GM21526 (cell line): ENCODE measurements around the gene C16orf54.
"Not testable (repeated sequence)": the region's sequence is repeated elsewhere in the genome, so short reads cannot be mapped to it uniquely, and the experiment has no call there.

Source experiments
- ATAC-seq: cut with Tn5 transposase; IDR thresholded peaks from one replicate; pipeline ENCODE4 v1.9.1; 2021; ENCODE audit warnings: moderate library complexity; ENCODE audit not compliant: unreplicated experiment, low FRiP score

Gene C16orf54

DNA sequence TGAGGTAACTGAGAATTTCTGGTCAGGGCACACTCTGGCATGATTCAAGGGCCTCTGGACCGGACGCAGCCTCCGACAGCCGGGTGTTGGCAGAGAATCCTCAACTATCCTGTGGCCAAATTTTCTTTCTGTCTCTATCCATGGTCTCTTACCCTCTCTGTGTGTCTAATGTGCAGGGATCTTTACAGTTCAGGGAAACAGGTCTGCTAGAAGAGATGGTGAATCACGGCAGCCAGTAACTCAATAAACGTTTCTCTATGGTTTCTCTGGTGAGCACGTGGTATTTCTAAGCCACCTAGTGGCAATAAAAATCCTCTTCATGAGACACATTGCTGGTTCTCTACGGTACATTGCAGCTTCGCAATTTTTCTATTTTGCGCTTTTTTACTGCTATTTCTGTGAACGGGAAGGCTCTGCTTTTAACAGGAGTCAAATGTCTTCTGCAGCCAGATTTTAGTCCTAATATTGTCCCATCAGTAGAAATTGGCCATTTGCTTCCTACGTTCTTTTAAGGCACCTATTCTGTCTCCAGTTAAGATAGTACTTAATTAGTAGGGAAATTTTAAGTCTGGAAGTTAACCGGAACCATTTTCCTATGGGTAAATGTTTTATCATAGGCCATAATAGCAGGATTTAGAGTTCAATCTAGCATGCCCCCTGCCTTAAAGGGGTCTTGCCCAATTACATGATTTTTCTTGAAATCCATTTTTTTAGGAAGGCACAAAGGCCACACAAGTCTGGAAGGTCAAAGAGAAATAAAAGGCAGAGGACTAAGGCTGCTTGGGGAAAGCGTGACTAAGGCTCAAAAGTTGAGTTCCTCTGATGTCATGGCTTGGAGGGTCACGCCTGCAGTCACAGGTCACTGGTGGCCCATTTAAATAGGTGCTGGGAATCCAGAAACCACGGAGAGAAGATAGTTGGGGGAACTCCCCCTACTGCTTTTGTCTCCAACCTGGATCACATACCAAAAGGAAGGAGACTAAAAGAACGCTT, 35.3 kb downstream of the C16orf54 start:
- no peak for ATAC-seq

DNA sequence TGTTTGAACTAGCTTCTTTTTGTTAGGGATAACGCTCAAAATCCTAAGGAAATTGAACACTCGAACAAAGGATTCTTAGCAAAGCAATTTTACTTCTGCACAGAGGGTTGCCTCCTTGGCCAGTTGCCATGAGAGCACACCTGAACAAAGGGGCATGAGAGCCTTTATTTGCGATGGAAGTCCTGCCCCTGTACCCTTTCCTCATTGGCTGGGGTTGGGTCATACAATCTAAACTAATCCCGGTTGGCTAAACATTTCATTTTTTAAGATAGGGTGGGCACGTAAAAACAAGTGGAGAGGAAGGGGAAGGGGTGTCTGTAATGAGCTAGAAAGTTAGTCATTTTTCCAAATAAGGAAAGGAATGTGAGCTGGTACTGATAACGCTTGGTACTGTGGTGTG, 36.1 kb downstream of the C16orf54 start:
- not testable (repeated sequence) for ATAC-seq

DNA sequence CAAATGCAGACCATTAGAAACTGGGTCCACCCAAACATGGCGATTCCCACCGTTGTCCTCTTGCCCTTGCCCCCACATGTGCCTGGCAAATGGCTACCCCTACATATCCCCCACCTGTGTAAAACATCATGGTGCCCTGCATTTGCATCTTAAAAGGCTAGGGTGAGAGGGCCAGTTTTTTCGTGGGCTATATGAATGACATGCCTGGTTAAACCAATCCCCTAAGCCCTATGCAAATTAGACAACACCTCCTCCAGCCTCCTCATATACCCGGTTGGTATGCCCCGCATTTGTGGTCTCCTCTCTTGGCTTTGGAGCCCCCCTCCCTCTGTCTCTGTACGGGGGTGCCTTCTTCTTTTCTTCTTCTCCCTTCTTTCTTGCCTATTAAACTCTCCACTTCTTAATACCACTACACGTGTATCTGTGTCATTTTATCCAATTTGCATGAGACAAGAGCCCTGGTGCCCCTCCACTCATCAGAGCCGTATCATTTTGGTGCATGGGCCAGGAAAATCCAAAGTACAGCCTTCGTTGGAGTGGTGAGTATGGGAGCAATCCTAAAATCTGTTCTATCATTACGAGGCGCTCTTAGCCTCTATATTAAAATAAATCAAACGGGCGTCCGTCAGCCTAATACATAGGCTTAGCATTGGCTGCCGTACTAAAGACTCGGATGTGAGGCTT, 36.7 kb downstream of the C16orf54 start:
- no peak for ATAC-seq

DNA sequence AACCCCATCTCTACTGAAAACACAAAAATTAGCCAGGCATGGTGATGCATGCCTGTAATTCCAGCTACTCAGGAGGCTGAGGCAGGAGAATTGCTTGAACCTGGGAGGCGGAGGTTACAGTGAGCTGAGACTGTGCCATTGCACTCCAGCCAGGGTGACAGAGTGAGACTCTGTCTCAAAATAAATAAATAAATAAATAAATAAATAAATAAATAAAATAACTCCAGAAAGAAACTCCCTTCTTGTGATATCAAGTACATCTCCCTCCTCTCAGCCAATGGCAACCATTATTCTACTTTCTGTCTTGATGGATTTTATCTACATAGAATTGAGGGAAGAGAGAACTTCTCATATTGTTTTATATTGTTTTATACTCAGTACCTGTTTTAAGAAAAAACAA, 38.6 kb downstream of the C16orf54 start:
- not testable (repeated sequence) for ATAC-seq

DNA sequence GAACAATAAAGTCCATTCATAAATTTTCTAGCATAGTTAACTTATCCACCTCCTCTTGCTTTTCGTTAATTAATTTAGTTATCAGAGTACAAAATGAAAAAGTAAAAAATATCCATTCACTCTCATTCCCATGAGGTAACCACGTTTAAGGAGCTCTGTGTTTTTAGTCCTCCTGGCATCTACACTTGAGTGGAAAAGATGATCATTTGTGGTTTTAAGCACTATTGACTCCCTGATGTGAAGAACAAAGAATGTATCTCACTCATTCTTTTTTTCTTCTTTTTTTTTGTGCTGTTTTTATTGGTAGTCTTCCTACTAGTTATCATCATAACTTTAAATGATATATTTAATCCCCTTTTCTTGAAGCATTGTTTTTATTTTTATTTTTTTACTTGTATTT, 40.8 kb downstream of the C16orf54 start:
- no peak for ATAC-seq

DNA sequence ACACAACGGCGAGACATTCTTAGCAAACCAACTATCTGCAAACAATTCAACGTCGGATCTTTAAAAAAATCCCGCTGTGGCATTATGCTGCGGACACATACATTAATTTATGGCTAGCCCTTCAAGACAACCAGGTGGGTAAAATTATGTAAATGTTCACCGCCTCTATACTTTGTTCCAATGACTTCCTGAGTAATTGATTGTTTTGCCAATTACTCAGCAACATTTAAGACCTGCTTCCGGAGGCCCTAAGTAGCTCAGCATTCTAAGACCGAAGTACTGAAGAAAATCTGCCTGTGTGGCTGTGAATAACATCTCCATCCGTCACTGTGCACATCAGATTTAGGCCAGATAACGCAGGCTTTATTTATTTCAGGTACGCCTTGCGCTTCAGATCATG, 43.5 kb downstream of the C16orf54 start:
- no peak for ATAC-seq

DNA sequence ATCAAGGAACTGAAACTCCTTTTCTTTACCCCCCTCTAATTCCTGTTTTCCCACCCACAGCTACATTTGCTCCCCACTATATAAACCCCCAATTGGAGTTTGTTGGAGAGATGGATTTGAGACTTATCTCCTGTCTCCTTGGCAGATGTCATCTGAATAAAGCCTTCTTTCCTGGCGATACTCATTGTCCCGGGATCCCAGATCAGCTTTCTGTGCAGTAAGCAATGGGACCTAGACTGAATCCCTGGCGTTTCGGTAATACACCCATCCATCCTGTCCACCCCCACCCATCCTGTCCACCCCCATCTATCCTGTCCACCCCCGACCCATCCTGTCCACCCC, 44.6 kb downstream of the C16orf54 start:
- no peak for ATAC-seq

DNA sequence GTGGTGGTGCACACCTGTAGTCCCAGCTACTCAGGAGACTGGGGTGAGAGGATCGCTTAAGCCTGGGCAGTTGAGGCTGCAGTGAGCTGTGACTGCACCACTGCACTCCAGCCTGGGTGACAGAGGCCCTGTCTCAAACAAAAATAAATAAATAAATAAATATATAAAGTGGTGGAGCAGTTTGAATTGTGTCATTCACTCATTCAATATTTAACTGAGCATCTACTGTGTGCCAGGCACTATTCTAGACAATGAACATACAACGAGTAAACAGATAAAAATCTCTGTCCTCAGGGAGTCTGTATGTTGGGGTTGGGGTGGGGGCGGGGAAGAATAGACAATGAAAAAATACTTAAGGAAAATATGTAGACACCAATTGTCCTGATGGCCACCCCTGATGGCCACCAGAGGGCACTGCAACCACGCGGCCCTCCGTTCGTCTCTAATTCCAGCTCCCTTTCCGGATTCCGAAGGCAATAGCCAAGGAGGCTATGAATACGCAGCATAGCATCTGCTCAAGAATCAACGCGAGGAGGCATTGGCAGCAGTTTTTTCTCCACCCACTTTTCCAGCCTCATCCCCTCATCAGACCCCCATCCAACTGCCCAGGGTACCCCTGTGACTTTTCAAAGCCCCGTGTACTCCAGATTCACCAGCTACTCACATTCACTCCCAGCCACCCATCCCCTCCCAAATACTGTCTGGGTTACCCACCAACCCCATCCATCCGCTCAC, 45.4 kb downstream of the C16orf54 start:
- ATAC-seq = no peak

DNA sequence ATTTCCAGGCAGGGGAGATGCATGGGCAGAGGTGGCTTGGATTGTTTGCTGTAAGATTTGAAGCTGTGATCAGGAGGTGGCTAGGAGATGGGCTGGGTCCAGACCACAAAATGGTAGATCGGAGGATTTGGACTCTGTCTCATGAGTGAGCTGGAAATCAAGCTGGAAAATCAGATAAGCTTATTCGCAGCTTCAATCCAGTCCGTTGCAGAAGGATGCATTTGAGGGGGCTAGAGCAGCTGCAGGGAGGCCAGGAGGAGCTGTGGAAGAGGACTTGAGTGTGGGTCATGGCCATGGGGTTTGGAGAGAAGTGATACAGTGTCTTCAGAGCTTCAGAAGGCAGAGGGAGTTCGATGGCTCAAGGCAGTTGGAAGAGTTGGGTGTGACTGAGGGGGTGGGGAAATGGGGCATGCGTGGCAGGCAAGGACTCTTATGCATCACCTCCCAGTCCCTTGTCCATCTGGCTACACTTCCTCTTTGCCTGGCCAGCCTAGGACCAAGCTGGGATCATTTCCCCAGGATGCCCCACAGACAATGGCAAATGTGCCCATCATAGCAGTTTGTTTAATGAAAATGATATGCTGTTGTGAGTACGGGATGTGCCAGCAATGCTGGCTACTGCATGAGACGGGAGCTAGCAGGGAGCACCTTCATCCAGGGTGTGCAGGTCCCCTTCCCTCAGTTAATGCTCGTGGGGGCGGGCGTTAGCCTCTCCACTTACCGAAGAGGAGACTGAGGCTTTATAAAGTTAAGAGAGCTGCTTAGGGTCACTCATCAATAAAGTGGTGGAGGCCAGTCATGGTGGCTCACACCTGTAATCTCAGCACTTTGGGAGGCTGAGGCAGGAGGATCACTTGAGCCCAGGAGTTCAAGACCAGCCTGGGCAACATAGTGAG, 46.2 kb downstream of the C16orf54 start:
- no peak for ATAC-seq

DNA sequence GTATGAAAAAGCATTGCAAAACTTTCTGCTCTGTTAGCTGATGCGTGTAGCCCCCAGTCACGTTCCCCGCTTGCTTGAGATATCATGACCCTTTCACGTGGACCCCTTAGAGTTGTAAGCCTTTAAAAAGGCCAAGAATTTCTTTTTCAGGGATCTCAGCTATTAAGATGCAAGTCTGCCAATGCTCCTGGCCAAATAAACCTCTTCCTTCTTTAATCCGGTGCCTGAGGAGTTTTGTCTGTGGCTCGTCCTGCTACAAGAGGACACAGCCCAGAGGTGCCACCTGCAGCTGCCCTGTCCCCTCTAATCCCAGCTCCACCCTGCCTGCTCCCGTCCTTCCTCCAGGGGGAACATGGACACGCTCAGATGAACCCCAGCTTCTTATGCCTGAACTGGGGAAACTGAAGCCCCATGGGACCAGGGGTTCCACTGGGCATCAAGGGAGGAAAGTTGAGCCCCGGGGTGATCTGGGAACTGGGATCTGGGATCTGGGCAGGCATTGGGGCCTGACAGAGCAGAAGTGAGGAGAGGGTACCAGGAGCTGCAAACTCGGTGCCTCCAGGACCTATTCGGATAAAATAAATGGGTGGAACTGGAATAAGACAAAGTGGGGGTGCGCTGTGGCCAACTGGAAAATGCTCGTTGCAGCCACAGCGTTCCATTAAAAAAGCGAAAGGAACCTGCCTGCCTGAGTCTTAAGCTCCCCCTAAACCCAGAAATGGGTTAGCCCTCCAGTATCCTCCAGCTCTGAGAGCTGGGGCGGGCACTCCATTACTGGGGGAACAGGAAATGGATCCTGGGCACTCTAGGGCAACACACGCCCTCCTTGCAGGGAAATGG, 47.1 kb downstream of the C16orf54 start:
- ATAC-seq = no peak

DNA sequence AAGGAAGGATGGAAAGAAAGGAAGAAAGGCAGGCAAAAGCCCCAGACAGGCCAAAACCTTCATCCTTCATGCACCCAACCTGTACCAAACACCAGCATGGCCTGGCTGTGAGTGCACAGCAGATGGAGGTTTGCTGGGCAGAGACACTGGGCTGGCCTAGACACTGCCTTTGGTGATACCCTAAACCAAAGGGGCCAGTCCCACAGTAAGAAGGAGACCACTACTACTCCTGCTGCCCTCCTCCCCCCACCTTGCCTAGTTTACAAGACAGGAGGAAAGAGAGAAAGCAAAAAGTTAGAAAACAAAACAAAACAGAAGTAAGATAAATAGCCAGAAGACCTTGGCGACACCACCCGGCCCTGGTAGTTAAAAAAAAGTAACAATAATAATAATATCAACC, 47.7 kb downstream of the C16orf54 start:
- ATAC-seq = no peak

DNA sequence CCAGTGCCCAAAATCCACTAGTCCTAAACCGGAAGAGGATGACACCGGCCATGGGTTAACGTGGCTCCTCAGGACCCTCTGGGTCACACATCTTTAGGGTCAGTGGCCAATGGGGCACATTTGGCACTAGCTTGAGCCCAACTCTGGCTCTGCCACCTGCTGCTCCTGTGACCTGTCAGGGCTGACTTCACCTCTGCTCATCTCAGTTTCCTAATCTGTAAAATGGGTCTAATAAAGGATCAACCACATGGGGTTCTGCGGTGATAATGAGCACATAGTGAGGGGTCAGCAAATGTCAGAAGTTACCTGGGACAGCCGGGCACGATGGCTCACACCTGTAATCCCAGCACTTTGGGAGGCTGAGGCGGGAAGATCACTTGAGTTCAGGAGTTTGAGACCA, 48.4 kb downstream of the C16orf54 start:
- ATAC-seq = no peak

DNA sequence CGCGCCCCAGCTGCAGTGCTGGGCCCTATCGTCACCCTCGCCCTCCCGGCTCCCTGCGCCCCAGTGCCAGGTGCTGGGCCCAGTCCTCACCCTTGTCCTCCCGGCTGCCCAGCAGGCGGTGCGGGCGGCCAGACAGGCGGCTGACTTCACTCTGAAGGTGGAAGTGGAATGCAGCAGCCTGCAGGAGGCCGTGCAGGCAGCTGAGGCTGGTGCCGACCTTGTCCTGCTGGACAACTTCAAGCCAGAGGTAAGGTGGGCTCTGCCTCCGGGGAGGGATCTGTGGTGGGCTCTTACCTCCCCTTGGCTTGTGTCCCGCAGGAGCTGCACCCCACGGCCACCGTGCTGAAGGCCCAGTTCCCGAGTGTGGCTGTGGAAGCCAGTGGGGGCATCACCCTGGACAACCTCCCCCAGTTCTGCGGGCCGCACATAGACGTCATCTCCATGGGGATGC, 48.9 kb downstream of the C16orf54 start:
- ATAC-seq = no peak

DNA sequence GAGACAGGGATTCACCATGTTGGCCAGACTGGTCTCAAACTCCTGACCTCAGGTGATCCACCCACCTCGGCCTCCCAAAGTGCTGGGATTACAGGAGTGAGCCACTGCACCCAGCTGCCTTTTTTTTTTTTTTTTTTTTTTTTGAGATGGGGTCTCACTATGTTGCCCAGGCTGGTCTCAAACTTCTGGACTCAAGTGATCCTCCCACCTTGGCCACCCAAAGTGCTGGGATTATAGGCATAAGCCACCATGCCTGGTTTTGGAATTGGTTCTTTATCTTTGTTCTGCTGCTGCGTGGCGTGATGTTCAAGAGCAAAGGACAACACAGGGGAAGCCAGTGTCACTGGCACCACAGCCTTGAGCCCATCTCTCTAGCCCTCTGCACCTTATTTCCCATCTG, 50.1 kb downstream of the C16orf54 start:
- ATAC-seq = not testable (repeated sequence)

DNA sequence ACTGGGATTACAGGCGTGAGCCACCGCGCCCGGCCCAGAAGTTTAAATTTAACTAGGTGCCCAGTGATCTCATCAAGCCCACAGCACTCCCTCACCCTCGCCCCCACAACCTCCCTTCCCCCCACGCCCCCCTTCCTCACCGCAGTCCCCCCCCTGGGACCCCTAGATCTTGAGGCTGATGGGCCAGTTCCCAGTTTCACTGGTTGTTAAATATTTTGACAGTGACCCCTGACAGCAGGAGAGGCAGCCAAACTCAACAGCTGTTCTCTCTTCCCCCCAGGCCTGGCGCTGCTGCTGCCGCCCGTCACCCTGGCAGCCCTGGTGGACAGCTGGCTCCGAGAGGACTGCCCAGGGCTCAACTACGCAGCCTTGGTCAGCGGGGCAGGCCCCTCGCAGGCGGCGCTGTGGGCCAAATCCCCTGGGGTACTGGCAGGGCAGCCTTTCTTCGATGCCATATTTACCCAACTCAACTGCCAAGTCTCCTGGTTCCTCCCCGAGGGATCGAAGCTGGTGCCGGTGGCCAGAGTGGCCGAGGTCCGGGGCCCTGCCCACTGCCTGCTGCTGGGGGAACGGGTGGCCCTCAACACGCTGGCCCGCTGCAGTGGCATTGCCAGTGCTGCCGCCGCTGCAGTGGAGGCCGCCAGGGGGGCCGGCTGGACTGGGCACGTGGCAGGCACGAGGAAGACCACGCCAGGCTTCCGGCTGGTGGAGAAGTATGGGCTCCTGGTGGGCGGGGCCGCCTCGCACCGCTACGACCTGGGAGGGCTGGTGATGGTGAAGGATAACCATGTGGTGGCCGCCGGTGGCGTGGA, 51.2 kb downstream of the C16orf54 start:
- ATAC-seq = no peak

DNA sequence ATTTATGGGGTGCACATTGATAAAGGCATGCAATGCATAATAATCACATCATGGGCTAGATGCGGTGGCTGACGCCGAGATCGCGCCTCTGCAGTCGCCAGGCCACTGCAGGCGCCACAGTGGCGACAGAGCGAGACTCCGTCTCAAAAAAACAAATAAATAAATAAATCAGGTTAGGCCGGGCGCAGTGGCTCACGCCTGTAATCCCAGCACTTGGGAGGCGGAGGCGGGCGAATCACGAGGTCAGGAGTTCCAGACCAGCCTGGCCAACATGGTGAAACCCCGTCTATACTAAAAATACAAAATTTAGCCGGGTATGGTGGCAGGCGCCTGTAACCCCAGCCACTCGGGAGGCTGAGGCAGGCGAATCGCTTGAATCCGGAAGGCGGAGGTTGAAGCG, 53.2 kb downstream of the C16orf54 start:
- ATAC-seq = not testable (repeated sequence)
